ENCODE measurements around the gene CIDEB.

Gene CIDEB

DNA sequence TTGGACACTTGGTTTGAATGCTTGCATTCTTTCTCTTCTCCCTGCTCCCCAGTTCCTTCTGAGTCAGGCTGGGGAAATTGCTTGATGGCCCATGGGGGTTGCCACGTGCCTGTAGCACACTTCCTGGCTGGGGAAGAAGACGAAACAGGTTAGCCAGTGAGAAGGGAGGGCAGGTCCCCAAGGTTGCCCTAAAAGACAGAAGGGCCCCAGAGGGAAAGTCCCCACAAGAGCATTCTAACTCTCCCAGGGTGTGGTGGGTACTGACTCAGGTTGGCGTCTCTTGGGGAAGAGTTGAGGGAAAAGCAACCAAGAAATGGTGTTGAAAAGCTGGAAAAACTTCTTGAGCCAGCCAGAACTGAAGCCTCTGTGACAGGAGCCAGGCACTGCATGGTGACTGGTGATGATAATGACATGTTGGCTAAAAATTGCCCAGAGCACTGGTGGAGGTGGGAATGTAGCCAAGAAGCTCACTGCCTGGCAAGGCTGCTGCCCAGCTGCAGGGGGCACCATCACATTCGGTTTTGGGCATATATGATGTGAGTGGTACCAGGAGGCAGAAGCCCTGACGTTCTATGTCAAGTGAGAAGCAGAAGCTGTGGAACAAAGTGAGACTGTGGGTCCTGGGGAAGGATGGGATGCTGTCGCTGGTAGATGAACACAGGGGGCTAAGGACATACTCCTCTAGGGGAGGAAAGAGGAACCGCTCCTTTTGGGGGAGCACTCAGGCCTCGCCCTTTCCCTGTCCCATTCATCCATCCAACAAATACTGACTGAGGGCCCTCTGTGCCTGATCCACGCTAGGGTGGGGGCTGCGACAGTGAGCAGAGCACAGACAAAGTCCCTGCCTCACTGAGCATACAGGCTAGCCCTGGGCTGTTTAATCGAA, 28.2 kb downstream of the CIDEB start:
- 89 to 90% methylated on average over 11 of the region's 11 CpGs for WGBS, 2 experiments

DNA sequence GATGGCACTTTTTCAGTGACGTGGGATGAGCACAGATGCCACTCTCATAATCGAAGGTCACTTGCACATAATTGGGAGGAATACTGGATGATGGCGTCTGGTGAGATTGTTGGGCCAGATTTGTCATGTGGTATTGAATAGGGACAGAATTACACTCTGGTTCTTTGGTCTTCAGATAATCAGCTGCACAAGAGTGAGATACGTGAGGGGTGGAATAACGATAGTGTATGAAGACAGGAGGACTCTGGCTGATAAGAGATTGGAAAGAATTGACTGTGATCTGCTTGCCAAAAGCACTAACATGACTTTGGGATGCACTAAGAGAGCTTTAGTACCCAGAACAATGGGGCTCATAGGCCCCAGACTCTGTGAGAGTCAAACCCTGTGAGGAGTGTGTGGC, 29.4 kb downstream of the CIDEB start:
- no peaks in the 10 kb centered on the region for H3K36me3 ChIP-seq (ENCODE audit: control insufficient read depth, insufficient read depth, low read length)
- no peaks in the 10 kb centered on the region for H3K4me1 ChIP-seq (ENCODE audit: control insufficient read depth, insufficient read depth, low read length)
- H3K4me3 ChIP-seq (ENCODE audit: insufficient read depth, low read depth, low read length), result no peak overlapping the region
- 95% methylated on average over 5 of the region's 5 CpGs for WGBS, 2 experiments
- no peaks in the 10 kb centered on the region for H3K27me3 ChIP-seq (ENCODE audit: control insufficient read depth, insufficient read depth, low read length, poor library complexity, severe bottlenecking)
- no peaks in the 10 kb centered on the region for H3K9me3 ChIP-seq (ENCODE audit: control insufficient read depth, low read length)
- H3K27ac ChIP-seq (ENCODE audit: insufficient read depth, low read depth, low read length, poor library complexity, severe bottlenecking), result no peak overlapping the region

More for the DNA sequence above, 28.2 kb downstream of the CIDEB start:
- Histone ChIP-seq H3K9me3 (ENCODE audit: control insufficient read depth, low read length) (no peaks in the 10 kb centered on the region), H3K27me3 (ENCODE audit: control insufficient read depth, insufficient read depth, low read length, poor library complexity, severe bottlenecking) (no peaks in the 10 kb centered on the region), H3K4me3 (ENCODE audit: insufficient read depth, low read depth, low read length) (no peak overlapping the region), H3K36me3 (ENCODE audit: control insufficient read depth, insufficient read depth, low read length) (no peaks in the 10 kb centered on the region), H3K4me1 (ENCODE audit: control insufficient read depth, insufficient read depth, low read length) (no peaks in the 10 kb centered on the region), H3K27ac (ENCODE audit: insufficient read depth, low read depth, low read length, poor library complexity, severe bottlenecking) (no peak overlapping the region)

DNA sequence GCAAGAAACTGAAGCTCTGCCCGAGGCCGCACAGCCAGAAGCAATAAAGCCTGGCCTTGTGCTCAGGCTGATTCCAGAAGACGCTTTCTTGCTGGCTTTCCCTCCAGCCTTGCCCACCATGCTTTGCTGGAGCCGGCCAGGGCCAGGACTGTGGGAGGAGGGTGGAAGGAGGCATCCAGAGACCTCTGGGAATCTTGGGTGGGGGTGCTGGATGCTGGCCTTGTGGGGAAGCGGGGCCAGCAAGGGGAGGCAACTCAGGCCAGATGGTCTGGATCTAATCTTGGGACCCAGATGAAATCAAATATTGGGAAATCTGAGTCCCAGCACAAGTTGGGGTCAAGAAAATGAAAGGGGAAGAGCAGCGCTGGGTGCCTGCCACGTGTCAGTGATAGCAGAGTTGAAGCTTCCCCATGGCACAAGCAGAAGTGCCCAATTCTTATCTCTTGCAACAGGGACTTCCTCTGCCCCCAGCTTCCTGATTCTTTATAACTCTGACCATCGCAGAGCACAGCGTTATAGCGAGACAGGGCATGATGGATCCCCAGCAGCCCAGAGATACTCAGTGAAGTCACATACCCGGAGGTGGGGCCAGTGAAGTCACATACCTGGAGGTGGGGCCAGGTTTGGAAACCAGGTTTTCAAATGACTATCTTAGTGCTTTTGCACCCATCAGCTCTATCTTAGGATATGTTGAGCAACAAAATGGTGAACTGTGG, 30.0 kb downstream of the CIDEB start:
- 92 to 95% methylated on average over 11 of the region's 11 CpGs for WGBS, 2 experiments
- Histone ChIP-seq H3K27ac (ENCODE audit: insufficient read depth, low read depth, low read length, poor library complexity, severe bottlenecking) (no peak overlapping the region), H3K9me3 (ENCODE audit: control insufficient read depth, low read length) (no peaks in the 10 kb centered on the region), H3K36me3 (ENCODE audit: control insufficient read depth, insufficient read depth, low read length) (no peaks in the 10 kb centered on the region), H3K4me1 (ENCODE audit: control insufficient read depth, insufficient read depth, low read length) (no peaks in the 10 kb centered on the region), H3K4me3 (ENCODE audit: insufficient read depth, low read depth, low read length) (no peak overlapping the region), H3K27me3 (ENCODE audit: control insufficient read depth, insufficient read depth, low read length, poor library complexity, severe bottlenecking) (no peaks in the 10 kb centered on the region)

DNA sequence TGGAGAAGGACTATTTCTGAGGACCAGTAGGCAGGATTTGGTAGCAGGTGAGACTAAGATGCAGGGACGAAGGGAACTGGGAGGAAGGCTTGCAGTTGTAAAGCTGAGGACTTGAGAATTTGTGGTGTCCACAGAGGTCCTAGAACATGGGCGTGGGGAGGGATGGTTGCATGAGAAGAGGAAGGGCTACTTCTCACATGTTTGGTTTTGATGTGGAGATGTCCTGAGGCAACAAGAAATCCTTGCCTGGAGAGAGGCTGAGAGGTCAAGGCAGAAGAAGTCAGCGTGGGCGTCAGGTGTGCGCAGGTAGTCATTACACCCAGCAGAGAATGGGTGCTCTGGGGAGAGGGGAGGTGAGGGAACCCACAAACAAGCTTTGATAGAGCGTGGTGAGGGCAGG, 30.7 kb downstream of the CIDEB start:
- no peak overlapping the region for H3K4me3 ChIP-seq (ENCODE audit: insufficient read depth, low read depth, low read length)
- WGBS, 2 experiments, result 93 to 95% methylated on average over 6 of the region's 6 CpGs
- no peak overlapping the region for H3K27ac ChIP-seq (ENCODE audit: insufficient read depth, low read depth, low read length, poor library complexity, severe bottlenecking)
- H3K4me1 ChIP-seq (ENCODE audit: control insufficient read depth, insufficient read depth, low read length), result no peaks in the 10 kb centered on the region
- no peaks in the 10 kb centered on the region for H3K36me3 ChIP-seq (ENCODE audit: control insufficient read depth, insufficient read depth, low read length)
- no peaks in the 10 kb centered on the region for H3K27me3 ChIP-seq (ENCODE audit: control insufficient read depth, insufficient read depth, low read length, poor library complexity, severe bottlenecking)
- no peaks in the 10 kb centered on the region for H3K9me3 ChIP-seq (ENCODE audit: control insufficient read depth, low read length)

DNA sequence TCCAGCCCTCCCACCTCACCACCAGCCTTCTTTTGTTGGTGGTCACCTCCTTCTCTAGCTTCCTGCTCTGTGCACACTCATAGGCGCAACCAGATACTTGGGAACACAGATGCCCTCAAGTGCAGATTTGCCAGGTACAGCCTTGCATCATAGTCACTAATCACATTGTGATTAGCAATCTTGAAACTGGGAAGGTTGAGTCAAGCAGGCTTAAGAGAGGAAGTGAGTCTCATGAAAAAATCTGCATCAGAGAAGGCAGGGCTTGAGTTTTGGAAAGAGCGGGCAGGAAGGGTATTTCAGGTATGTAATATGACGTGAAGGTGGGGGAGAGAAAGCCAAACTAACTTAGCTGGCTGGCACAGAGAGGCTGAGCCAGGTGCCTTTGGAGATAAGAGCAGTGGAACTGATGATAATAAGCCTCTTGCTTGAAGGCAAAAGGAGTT, 33.7 kb downstream of the CIDEB start:
- H3K4me3 ChIP-seq (ENCODE audit: insufficient read depth, low read depth, low read length), result no peak overlapping the region

DNA sequence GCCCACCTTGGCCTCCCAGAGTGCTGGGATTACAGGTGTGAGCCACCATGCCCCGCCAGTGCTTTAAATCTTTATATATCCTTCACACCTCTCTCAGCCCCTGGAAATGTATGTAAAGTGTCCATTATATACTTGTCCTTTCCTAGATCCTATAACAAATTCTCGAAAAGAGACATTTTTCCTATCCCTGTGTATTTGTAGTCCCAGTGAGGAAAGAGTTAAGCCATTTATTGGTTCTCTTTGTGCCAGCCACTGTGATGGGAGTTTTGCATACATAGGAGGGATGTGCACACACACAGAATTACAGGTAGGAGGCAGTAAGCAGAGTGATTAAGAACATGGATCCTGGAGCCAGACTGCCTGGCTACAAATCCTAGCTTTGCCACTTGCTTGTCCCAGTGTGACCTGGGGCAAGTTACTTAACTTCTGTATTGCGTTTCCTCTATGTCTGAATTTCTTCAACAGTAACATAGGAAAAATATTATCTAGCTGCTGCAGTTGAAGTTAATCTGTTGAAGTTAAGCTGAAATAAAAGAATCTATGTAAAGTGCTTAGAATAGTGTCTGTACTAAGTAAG, 34.3 kb downstream of the CIDEB start:
- no peaks in the 10 kb centered on the region for H3K27me3 ChIP-seq (ENCODE audit: control insufficient read depth, insufficient read depth, low read length, poor library complexity, severe bottlenecking)
- WGBS, 2 experiments, result 92 to 95% methylated on average over 2 to 3 of the region's 3 CpGs
- no peaks in the 10 kb centered on the region for H3K36me3 ChIP-seq (ENCODE audit: control insufficient read depth, insufficient read depth, low read length)
- no peak overlapping the region for H3K4me3 ChIP-seq (ENCODE audit: insufficient read depth, low read depth, low read length)
- no peaks in the 10 kb centered on the region for H3K4me1 ChIP-seq (ENCODE audit: control insufficient read depth, insufficient read depth, low read length)
- no peaks in the 10 kb centered on the region for H3K9me3 ChIP-seq (ENCODE audit: control insufficient read depth, low read length)
- H3K27ac ChIP-seq (ENCODE audit: insufficient read depth, low read depth, low read length, poor library complexity, severe bottlenecking), result no peak overlapping the region

More for the DNA sequence above, 33.7 kb downstream of the CIDEB start:
- H3K27ac ChIP-seq (ENCODE audit: insufficient read depth, low read depth, low read length, poor library complexity, severe bottlenecking), result no peak overlapping the region
- no peaks in the 10 kb centered on the region for H3K27me3 ChIP-seq (ENCODE audit: control insufficient read depth, insufficient read depth, low read length, poor library complexity, severe bottlenecking)
- WGBS, 2 experiments, result 92 to 93% methylated on average over 3 of the region's 3 CpGs
- H3K9me3 ChIP-seq (ENCODE audit: control insufficient read depth, low read length), result no peaks in the 10 kb centered on the region
- no peaks in the 10 kb centered on the region for H3K36me3 ChIP-seq (ENCODE audit: control insufficient read depth, insufficient read depth, low read length)
- H3K4me1 ChIP-seq (ENCODE audit: control insufficient read depth, insufficient read depth, low read length), result no peaks in the 10 kb centered on the region

DNA sequence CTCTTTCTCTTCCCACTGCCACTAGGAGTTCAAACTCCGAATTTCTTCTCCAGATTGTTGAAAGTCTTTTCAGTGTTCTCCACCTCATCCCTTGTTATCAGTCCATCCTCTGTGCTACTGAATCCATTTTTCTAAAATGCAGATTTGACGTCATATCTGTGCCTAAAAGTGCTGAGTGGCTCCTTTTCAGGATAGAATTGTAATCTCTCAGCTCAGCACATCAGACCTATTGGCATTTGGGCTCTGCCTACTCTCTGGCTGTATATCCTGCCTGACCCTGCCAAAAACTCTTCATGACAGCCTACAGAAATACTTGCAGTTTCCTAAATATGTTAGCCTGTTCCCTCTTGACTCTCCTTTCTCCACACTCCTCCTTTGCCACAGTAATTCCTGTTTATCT, 35.3 kb downstream of the CIDEB start:
- 90 to 96% methylated on average over 2 of the region's 2 CpGs for WGBS, 2 experiments
- no peak overlapping the region for H3K27ac ChIP-seq (ENCODE audit: insufficient read depth, low read depth, low read length, poor library complexity, severe bottlenecking)
- no peaks in the 10 kb centered on the region for H3K27me3 ChIP-seq (ENCODE audit: control insufficient read depth, insufficient read depth, low read length, poor library complexity, severe bottlenecking)
- no peak overlapping the region for H3K4me3 ChIP-seq (ENCODE audit: insufficient read depth, low read depth, low read length)
- H3K9me3 ChIP-seq (ENCODE audit: control insufficient read depth, low read length), result no peaks in the 10 kb centered on the region
- no peaks in the 10 kb centered on the region for H3K36me3 ChIP-seq (ENCODE audit: control insufficient read depth, insufficient read depth, low read length)
- H3K4me1 ChIP-seq (ENCODE audit: control insufficient read depth, insufficient read depth, low read length), result no peaks in the 10 kb centered on the region

DNA sequence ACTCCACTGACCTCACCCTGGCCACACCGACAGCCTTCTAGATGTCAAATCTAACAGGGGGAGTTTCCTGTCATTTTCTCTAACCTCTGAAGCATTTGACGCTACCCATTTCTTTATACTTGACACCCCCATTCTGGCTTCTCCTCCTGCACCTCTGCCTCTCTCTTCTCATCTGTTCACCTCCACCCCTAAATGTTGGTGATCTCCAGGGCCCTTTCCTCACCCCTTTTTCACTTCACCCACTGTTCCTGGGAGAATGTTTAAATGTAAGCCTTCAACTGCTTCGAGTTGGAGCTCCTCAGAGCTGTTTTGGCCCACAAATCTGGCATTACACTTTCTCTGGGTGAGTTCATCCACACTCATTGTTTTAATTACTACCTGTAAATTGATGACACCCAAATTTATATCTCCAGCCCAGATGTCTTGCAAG, 35.9 kb downstream of the CIDEB start:
- peak overlapping the region; percentile 70 for H3K4me3 ChIP-seq (ENCODE audit: insufficient read depth, low read depth, low read length)
- WGBS, 2 experiments, result 27 to 28% methylated on average over 3 of the region's 3 CpGs
- H3K27ac ChIP-seq (ENCODE audit: insufficient read depth, low read depth, low read length, poor library complexity, severe bottlenecking), result no peak overlapping the region
- H3K27me3 ChIP-seq (ENCODE audit: control insufficient read depth, insufficient read depth, low read length, poor library complexity, severe bottlenecking), result no peaks in the 10 kb centered on the region
- H3K9me3 ChIP-seq (ENCODE audit: control insufficient read depth, low read length), result no peaks in the 10 kb centered on the region
- no peaks in the 10 kb centered on the region for H3K4me1 ChIP-seq (ENCODE audit: control insufficient read depth, insufficient read depth, low read length)
- no peaks in the 10 kb centered on the region for H3K36me3 ChIP-seq (ENCODE audit: control insufficient read depth, insufficient read depth, low read length)

DNA sequence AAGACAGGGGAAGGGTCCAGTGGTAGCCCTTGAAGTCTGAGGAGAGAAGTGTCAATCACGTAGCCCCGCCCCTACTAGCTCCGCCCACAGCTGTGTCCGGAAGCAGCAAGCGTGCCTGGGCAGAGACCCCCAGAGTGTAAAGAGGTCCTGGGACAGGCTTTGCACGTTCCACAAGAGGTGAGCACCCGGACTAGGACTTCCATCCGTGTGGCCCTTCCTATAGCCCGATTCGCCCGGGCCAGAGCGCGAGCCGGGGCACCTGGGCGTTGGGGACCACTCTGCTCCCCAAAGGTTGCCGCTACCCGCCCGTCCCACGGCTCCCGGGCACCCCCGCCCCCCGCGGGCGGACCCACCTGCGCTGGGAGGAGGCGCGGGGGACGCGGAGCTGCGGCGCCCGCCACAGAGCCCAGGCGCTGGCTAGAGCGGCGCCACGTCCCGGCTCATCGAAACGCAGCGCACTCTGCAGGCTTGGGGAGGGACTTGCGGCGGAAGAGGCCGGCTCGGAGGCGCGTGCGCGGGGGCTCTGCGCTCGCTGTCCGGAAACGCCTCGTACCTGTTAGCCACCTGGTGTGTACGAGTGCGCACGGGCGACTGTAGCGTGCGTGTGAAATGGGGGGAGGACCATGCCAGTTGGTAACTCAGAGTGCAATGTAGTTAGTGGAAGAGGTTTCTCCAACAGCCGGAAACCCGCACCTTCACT, 36.5 kb downstream of the CIDEB start, which contains the start of gene RABGGTA:
RABGGTA (minus strand) TSS at position 464 of the 700 bp plus-strand sequence. CDS start 482 bp downstream, outside the sequence.
- Histone ChIP-seq H3K9me3 (ENCODE audit: control insufficient read depth, low read length) (no peaks in the 10 kb centered on the region), H3K27me3 (ENCODE audit: control insufficient read depth, insufficient read depth, low read length, poor library complexity, severe bottlenecking) (no peaks in the 10 kb centered on the region), H3K27ac (ENCODE audit: insufficient read depth, low read depth, low read length, poor library complexity, severe bottlenecking) (peak within 1 kb of the TSS; percentile 81), H3K36me3 (ENCODE audit: control insufficient read depth, insufficient read depth, low read length) (no peaks in the 10 kb centered on the region), H3K4me3 (ENCODE audit: insufficient read depth, low read depth, low read length) (peak within 1 kb of the TSS; percentile 70), H3K4me1 (ENCODE audit: control insufficient read depth, insufficient read depth, low read length) (no peaks in the 10 kb centered on the region)
- 0 to 1% methylated on average over 61 of the region's 61 CpGs for WGBS, 2 experiments
